ENCODE data around the gene U2AF1L4.

DNA sequence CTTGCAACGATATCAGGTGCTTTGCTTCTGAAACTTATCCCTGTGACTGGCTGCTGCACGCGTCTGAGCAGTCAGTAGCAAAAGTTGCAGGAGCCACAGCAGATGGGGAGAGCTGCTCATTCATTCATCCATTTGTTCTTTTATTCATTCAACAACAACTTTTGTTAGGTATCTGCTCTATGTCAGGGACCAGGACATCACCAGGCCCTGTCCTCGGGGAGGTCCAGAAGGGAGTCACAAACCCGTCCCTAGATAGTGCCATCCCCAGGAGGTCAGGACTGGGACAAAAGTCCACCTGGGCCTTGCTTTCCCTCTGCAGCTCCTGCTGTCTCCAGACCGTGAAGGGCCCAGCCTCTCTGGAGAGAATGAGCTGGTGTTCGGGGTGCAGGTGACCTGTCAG, 32.7 kb upstream of the U2AF1L4 start:
- TF ChIP-seq CTCF (IDR thresholded peaks at IDR 0.05) (no peak), POLR2A (IDR thresholded peaks at IDR 0.05) (no peak), POLR2AphosphoS5 (IDR thresholded peaks at IDR 0.05) (no peak)
